Measurements from ENCODE around the gene TANGO6. TPM values are rescaled to one million over a fixed set of nuclear protein-coding genes. Genes with fewer than 3 reads are reported as not detected.
"Not testable (repeated sequence)": the region's sequence is repeated elsewhere in the genome, so short reads cannot be mapped to it uniquely, and the experiment has no call there.

TANGO6 gene
- polyA plus RNA-seq, 4 donors, result 7.6 to 8.1 (median 7.7) TPM

GRCh38 chr16:69112285-69113129, 269.2 kb downstream of the TANGO6 start:
- DNase-seq (ENCODE audit: low read depth in 4 of 4, low spot score in 3 of 4), result no peak

GRCh38 chr16:69113216-69113615, 269.9 kb downstream of the TANGO6 start:
- no peak for DNase-seq (ENCODE audit: low read depth in 4 of 4, low spot score in 3 of 4)

DNA sequence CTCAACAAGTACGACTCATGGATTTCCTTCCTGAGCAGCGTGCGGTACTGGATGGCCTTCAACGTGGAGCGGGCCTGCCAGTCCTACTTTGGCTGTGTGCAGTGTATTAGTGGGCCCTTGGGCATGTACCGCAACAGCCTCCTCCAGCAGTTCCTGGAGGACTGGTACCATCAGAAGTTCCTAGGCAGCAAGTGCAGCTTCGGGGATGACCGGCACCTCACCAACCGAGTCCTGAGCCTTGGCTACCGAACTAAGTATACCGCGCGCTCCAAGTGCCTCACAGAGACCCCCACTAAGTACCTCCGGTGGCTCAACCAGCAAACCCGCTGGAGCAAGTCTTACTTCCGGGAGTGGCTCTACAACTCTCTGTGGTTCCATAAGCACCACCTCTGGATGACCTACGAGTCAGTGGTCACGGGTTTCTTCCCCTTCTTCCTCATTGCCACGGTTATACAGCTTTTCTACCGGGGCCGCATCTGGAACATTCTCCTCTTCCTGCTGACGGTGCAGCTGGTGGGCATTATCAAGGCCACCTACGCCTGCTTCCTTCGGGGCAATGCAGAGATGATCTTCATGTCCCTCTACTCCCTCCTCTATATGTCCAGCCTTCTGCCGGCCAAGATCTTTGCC, 271.1 kb downstream of the TANGO6 start:
- DNase-seq (ENCODE audit: low read depth in 4 of 4, low spot score in 3 of 4), result no peak

- DNase-seq (ENCODE audit: low read depth in 4 of 4, low spot score in 3 of 4), result no peak
Measured at GRCh38 chr16:69114976-69115355, 271.6 kb downstream of the TANGO6 start.

GRCh38 chr16:69115361-69115760, 272.0 kb downstream of the TANGO6 start:
- no peak for DNase-seq (ENCODE audit: low read depth in 4 of 4, low spot score in 3 of 4)

GRCh38 chr16:69115837-69116236, 272.5 kb downstream of the TANGO6 start:
- no peak for DNase-seq (ENCODE audit: low read depth in 4 of 4, low spot score in 3 of 4)

DNA sequence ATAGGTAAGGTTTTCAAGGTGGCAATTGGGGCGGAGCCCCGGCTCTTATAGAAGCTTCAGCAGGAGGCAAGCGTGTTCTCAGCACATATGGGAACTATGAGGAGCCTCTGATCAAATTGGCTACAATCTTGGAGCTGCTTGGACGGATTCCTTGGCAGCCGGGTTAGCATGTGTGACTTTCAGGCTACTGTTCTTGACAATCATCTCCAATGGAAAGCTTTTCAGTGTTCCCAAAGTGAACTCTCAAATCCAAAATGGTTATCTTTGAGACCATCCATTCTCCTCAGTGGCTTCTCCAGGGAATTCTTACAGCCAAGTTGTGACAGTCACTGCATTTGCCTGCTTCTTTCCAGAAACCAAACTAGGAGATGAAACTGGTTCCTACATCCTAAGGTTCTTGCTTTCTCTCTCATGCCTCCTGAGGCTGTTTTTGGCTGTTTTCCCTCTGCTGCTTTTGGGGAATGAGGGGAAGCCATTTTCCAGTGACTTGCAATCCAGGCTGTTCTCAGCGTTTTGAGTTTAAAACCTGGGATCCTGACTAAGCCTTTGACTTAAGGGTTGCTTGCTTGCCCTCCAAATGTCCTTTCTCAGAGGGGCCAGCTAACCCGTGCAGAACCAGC, 273.0 kb downstream of the TANGO6 start:
- DNase-seq (ENCODE audit: low read depth in 4 of 4, low spot score in 3 of 4), result no peak

GRCh38 chr16:69116906-69117305, 273.6 kb downstream of the TANGO6 start:
- no peak for DNase-seq (ENCODE audit: low read depth in 4 of 4, low spot score in 3 of 4)

- DNase-seq (ENCODE audit: low read depth in 4 of 4, low spot score in 3 of 4), result no peak
Measured at GRCh38 chr16:69118468-69118867, 275.1 kb downstream of the TANGO6 start.

- DNase-seq (ENCODE audit: low read depth in 4 of 4, low spot score in 3 of 4), result no peak
Measured at GRCh38 chr16:69118994-69119393, 275.7 kb downstream of the TANGO6 start.

DNA sequence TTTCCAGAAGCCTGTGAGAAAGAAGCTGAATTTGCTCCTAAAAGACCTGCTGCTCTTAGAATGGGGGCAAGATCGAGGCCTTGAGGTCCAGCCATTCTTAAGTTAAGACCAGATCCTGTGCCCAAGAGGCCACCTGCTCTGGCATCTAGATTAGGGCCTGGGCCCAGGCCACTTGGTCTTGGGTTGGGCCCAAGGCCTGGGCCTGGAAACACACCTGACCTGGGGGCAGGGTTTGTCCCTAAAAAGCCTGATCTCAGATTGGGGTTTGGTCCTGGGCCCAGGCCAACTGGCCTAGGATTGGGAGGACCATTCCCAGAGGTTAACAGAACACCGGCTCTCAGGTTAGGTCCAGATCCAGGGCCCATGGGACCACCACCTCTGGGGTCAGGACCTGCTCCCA, 276.2 kb downstream of the TANGO6 start:
- DNase-seq (ENCODE audit: low read depth in 4 of 4, low spot score in 3 of 4), result no peak

GRCh38 chr16:69120096-69120664, 276.8 kb downstream of the TANGO6 start:
- DNase-seq (ENCODE audit: low read depth in 4 of 4, low spot score in 3 of 4), result no peak

GRCh38 chr16:69123910-69124309, 280.6 kb downstream of the TANGO6 start:
- DNase-seq (ENCODE audit: low read depth in 4 of 4, low spot score in 3 of 4), result no peak

DNA sequence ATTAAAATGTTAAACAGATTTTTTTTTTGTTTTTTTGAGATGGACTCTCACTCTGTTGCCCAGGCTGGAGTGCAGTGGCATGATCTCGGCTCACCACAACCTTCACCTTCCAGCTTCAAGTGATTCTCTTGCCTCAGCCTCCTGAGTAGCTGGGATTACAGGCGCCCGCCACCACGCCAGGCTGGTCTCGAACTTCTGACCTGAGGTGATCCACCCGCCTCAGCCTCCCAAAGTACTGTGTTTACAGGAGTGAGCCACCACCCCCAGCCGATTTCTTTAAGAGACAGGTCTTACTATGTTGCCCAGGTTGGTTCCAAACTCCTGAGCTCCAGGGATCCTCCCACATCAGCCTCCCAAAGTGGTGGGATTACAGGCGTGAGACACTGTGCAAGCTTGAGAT, 281.1 kb downstream of the TANGO6 start:
- DNase-seq (ENCODE audit: low read depth in 4 of 4, low spot score in 3 of 4), result not testable (repeated sequence)

- not testable (repeated sequence) for DNase-seq (ENCODE audit: low read depth in 4 of 4, low spot score in 3 of 4)
Measured at GRCh38 chr16:69124961-69125360, 281.6 kb downstream of the TANGO6 start.

DNA sequence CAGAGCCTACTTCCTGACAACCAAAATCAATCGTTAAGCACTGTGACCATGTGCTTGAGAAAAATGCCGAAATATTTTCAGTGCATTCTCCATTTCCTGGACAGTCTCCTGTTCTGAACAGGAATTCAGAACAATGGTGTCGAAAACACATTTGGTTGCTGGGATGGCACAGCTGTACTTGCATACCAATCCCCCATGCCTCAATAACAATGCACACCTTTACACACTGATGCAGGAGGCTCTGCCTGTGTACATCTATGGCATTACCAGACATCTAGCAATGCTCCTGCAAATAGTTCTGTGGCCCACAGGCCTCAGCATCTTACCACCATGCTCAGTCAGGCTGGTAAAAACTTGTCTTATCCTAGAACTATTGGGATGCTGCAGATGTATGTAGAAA, 282.9 kb downstream of the TANGO6 start:
- no peak for DNase-seq (ENCODE audit: low read depth in 4 of 4, low spot score in 3 of 4)

GRCh38 chr16:69126801-69127200, 283.5 kb downstream of the TANGO6 start:
- not testable (repeated sequence) for DNase-seq (ENCODE audit: low read depth in 4 of 4, low spot score in 3 of 4)

DNA sequence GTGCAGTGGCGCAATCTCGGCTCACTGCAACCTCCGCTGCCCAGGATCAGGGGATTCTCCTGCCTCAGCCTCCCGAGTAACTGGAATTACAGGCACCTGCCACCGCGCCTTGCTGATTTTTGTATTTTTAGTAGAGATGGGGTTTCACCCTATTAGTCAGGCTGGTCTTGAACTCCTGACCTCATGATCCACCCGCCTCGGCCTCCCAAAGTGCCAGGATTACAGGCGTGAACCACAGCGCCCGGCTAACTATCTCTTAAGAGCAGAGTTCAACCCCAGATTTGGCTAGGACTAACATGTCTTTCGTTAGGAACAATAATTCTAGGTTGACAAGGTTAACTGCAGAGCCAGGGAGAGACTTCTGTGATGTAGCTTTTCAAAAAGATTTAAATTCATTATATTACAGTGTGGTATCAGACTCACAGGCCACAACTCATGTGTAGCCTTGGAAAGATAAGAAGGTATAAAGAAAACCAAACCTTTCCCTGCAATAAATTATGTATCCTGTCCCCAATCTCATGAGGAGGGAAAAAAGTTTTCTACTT, 284.7 kb downstream of the TANGO6 start:
- no peak for DNase-seq (ENCODE audit: low read depth in 4 of 4, low spot score in 3 of 4)

DNA sequence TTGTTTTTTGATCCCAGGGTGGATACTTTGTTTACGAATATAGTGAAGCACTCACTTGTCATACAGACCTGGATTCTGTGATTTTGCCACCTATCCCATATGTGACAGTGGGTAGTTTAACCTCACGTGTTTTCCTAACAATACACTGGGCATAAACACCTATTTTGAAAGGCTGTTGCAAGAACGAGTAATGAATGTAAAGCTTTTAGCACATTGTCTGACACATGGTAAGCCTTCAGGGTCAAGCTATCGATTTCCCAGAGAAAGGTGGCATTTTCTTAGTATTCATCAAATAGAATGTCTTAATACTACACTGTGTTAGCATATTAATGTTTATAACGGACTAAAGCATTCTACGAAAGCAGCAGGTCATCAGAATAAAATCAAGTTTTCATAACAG, 287.1 kb downstream of the TANGO6 start:
- no peak for DNase-seq (ENCODE audit: low read depth in 4 of 4, low spot score in 3 of 4)

GRCh38 chr16:69131167-69131838, 288.0 kb downstream of the TANGO6 start:
- DNase-seq (ENCODE audit: low read depth in 4 of 4, low spot score in 3 of 4), result no peak
